Gastrocnemius medialis (tissue), 4 donors: ENCODE results near the gene THADA.

Experiments used
- CTCF ChIP-seq, 5 experiments: fragments of 450-650 bp in 3 of 5; fragments of 200-600 bp in 2 of 5; sonication (generic) in 2 of 5; IDR thresholded peaks in 4 of 5; conservative IDR thresholded peaks in 1 of 5; 1 replicate in 4 of 5; 2 replicates in 1 of 5; pipeline ENCODE4 v1.5.1; 2016 to 2019; ENCODE audit warnings: antibody characterized with exemption in 5 of 5, mild to moderate bottlenecking in 3 of 5, moderate library complexity in 3 of 5
- POLR2A ChIP-seq, 2 donors: fragments of 450-650 bp; IDR thresholded peaks; one replicate each; pipeline ENCODE4 v1.6.1; 2017; ENCODE audit warnings: antibody characterized with exemption in 2 of 2, mild to moderate bottlenecking in 2 of 2, moderate library complexity in 2 of 2

GRCh38 chr2:43302961-43303494 lies 292.8 kb downstream of the THADA start:
- TF ChIP-seq CTCF (IDR thresholded peaks at IDR 0.05 in 4 of 5, conservative IDR thresholded peaks at IDR 0.05 in 1 of 5): no peak
- no peak for TF ChIP-seq POLR2A (IDR thresholded peaks at IDR 0.05)
